HG03095 (cell line): Measurements from ENCODE around the gene GSDMA.

Source experiments
- ATAC-seq: cut with Tn5 transposase; IDR thresholded peaks from one replicate; pipeline ENCODE4 v1.9.1; 2021; ENCODE audit warnings: moderate library complexity; ENCODE audit not compliant: unreplicated experiment

GSDMA gene

DNA sequence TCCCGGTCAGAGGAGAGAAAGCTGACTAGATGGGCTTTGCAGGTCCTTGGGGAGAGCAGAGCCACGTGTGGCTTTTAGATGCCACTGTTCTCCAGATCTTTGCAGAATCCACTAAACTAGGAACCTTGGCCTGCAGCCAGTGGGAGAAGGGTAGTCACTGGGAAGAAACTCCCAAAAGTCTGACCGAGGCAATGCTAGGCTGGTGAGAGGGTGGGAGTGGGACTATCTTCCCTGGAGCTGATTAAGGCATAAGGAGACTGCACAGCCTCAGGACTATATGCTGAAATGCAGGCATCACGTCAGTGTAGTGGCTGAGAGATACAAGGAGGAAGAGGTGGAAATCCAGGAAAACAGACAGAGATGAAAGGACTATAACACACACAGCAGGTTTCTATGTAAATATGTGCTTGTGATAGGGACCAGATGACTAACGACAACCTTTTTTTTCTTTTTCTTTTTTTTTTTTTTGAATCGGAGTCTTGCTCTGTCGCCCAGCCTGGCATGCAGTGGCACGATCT, 2.2 kb upstream of the GSDMA start:
- ATAC-seq = no peak

DNA sequence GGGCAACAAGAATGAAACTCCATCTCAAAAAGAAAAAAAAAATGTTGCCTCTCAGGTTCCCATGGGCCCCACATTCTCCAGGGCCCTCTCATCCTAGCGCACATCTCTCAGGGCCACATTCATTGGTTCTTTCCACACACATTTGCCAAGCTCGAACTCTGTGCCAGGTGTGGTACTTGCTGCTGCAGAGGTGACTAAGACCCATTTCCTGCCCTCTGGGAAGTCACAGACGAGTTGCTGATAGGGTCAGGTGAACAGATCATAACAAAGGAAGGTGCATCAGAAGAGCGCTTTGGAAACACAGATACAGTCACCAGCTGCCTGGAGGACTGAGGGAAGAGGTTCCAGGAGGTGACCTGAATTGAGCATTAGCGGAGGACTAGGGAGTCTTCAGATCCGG, 1.0 kb downstream of the GSDMA start:
- ATAC-seq = no peak

DNA sequence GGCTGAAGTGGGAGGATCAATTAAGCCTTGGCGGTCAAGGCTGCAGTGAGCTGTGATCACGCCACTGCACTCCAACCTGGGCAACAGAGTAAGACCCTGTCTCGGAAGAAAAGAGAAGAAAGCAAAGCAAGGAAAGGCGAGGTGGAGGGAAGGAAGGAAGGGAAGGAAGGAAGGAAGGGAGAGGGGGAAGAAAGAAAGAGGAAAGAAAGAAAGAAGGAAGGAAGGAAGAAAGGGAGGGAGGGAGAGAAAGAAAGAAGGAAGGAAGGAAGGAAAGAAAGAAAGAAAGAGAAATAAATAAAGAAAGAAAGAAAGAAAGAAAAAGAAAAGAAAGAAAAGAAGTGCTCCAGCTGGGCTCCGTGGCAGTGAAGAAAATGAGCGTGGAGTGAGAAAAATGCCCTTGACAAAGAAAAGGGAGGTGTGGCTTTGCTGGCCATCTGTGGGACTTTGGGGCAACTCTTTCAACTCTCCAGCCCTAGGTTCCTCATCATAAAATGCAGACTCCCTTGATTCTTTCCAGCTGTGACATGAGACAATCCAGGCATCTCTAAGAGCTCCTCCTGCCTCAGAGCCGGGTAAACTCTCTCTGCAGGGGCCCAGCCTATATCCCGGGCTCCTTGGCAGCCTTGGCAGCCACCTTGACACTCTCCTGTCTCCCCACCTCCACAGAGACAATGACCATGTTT, 2.4 kb downstream of the GSDMA start:
- no peak for ATAC-seq

DNA sequence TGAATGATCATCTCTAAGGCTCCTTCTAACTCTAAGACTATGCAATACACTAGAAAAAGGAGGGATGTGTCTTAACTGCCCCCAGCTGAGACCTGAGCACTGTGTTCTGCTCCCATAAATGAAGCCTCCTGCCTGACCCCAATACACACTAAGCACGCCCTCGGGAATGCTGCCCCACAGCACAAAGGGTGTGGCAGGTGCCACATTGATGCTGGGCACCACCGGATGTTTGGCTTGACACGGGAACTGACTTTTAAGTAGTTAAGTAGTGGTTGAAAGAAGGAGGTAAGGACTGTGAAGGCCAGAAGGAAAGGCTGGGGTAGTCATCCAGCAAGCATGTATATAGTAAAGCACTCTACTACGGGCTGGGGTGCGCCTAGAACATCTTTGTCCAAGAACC, 4.0 kb downstream of the GSDMA start:
- ATAC-seq = no peak

DNA sequence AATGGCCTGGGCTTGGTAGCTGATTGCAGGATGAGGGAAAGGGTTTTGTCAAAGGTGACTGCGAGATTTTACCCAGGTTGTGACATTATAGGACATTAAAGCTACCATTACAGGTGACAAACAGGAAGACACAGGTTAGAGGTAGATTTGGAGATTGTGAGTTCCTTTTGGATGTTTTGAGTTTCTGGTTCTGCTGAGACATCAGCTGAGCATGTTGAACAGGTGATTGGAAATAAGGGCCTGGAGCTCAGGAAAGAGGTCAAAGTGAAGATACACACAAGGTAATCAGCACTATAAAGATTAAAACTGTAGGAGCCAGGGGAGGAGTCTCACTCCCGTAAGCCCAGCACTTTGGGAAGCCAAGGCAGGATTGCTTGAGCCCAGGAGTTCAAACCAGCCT, 6.0 kb downstream of the GSDMA start:
- ATAC-seq = no peak

DNA sequence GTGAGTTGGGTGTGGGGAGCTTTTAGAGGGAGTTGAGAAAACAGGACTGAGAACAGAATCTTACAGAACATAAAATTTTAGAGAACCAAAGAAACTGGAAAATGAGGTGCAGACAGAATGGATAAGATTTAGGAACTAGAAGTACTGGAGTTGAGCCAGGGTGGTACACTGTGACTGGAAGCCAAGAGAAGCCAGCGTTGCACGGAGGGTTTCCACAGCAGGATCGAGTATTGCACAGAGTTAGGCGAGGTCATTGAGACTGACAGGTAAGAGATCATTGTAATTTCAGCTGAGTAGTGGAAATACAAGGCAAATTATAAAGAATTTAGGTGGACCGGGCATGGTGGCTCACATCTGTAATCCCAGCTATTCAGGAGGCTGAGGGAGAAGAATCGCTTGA, 6.6 kb downstream of the GSDMA start:
- no peak for ATAC-seq

DNA sequence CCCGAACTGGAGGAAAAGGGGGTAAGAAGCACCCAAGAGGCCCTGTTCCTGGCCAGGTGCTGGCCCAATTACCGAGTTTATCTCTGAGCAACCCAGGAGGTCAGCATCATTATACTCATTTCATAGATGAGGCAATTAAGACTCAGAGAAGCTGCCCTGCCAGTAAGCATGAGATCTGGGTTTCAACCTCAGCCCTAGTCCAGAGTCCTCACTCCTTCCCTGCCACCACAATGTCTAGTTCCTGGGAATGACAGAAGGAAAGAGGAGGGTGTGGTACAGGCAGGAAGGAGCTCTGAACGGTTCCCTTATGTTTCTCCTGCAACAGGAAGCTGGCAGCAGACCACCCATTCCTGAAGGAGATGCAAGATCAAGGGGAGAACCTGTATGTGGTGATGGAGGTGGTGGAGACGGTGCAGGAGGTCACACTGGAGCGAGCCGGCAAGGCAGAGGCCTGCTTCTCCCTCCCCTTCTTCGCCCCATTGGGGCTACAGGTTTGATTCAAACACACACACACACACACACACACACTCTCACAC, 7.4 kb downstream of the GSDMA start:
- no peak for ATAC-seq

DNA sequence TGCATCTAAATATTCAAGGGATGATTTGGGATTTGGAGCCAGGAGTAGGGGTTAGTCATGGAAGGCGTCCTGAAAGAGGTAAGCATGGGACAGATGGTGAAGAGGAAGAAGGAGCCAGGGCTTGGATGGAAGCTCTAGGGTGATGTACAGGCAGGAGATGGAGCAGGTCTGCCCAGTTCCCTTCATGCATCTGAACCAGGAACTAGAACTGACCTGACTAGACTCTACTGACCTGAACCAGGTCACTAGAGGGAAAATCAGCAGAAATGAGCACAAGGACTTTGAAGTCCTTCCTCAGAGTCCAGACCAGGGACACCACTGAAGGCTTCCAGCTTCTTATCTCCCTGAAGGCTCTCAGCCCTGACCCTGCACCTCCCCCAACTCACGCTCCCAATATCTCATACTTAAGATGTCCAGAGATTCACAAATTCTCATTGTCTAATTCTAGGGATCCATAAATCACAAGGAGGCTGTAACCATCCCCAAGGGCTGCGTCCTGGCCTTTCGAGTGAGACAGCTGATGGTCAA, 8.3 kb downstream of the GSDMA start:
- no peak for ATAC-seq

DNA sequence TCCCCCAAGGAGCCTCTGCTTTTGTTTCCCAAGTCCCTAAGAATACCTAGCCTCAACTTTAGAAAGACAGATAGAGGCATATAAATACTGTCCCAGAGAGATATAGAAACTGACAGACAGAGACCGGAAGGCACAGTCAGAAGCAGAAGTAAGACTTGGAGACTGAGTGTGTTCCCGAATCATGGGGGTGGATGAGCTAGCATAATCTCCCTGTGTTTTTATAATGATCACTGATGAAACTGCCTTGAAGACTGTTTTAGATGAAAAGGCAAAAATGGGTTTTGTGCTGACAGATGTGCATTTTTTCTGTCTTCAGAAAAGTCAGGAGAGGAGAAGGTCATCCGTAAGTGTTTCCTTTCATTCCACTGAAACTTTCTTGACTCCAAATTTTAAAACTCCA, 9.5 kb downstream of the GSDMA start:
- no peak for ATAC-seq

DNA sequence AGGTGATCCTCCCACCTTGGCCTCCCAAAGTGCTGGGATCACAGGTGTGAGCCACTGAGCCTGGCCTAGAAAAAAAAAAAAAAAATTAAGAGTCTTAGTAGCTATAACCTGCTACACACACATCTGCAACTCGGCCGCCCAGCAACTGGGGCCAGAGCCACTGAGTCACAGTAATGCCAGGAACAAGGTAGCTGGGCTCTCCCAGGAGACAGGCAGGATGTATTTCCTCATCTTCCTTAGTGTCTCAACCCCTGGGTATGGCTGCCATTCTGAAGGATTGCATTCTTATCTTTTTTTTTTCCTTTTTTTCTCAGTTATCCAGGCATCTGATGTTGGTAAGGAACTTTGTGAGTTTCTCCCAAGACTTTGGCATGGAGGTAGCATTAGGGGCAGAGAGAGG, 10.7 kb downstream of the GSDMA start:
- ATAC-seq = no peak

DNA sequence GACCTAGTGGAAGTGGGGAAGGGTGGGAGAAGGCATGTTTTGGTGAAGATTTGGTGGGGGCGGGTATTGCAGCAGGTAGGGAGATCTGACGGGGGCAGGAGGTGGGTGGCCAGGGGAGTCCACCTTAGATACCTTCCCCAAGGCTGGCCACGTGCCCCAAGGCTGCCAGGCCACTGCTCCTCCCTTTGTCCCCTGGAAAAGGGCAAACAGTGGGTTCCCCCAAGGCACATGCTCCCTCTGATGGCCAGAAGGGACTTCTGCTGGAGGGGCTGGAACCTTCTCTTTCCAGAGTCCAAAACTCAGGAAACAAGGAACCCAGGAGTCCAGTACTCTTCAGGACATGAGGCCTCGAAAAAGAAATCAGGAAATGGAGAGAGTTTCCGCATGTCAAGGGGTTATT, 11.6 kb downstream of the GSDMA start:
- no peak for ATAC-seq

DNA sequence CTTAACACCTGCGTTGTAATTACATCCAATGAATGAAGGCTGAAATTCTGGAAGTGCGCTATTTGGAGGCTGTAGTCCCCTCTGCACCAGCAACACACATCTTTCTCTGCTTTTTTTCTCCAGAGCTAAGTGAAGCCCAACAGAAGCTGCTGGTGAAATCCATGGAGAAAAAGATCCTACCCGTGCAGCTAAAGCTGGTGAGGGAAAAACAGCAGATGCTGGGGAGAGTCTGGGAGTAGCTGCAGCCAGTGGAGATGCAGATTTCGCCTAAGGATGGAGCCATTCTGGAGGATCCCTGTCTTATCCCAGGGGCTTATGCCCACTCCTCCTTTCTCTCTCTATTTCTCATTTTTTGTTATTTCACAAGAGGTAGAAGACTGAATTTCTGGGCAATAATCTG, 13.0 kb downstream of the GSDMA start:
- no peak for ATAC-seq

DNA sequence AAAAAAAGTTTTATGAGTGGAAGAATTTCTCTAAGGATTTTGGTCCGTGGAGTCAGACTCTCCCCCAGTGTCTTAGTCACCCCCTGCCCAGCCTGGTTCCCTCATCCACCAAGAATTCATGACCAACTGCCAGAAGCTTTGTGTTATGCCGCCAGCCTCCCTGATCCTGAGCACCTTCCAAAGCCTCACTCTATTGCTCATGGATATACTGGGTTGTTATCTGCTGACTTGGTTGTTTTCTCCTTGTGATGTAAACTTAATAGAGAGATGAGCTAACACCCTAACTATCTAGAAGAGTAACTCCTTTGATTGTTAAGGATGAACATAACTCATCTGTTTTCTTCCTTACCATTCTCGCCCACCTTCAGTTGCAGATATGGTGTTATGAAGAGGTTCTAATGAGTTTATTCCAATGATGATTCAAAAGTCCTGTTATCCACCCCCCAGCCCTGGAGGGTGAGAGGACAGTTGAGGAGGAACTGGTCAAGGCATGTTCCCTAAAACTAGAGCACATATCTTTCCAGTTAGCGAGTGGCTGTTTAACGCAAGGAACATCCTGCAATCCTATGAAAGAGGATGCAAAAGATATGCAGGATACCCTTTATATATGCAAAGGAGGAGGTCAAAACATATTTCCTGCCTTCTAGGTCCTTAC, 16.3 kb downstream of the GSDMA start:
- no peak for ATAC-seq

DNA sequence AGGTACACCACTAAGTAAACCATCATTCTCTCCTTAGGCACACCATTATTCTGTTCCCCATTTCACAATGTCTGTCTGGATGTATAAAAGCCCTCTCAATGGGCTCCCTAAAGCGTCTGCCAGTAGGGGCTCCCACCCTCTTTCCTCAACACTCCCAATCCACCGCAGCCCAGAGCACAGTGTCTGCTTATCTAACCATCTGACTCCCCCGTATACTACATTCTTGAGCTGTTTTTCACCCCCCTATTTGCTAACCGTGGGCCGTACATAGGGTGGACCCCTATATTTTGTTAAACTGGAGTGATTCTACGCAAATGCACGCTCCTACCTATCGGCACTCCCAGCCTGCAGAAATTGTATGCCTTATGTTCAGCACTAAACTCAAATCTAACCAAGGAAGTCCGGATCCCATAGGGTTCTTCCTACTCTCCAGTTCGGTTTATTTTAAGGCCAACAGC, 17.1 kb downstream of the GSDMA start:
- ATAC-seq = peak; percentile 7

DNA sequence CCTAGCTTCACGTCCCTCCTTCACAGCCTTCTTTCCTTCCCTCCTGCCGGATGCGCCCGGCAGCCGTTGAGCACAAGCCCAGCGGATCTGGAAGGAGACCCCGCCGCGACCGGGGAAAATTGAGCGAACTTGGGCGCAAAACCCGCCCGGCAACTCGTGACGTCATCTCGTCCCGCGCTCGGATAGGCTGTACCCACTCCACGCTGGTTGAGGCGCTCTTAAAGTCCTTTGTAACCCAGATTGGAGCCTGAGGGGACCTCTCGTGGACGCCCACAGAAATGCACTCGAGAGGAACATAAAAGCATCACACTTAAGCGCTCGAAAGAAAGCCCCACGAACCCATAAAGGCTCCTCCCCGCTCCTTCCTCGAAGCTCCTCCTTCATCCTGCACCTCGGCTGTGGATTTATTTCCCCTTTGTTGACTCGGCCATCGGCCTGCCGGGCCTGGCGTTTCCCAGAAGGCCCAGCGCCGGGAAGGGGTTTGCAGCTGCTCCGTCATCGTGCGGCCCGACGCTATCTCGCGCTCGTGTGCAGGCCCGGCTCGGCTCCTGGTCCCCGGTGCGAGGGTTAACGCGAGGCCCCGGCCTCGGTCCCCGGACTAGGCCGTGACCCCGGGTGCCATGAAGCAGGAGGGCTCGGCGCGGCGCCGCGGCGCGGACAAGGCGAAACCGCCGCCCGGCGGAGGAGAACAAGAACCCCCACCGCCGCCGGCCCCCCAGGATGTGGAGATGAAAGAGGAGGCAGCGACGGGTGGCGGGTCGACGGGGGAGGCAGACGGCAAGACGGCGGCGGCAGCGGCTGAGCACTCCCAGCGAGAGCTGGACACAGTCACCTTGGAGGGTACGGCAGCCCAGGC, 17.8 kb downstream of the GSDMA start, which contains the start of gene PSMD3:
PSMD3 (plus strand) TSS at position 457 of the 856 bp plus-strand sequence; CDS start at position 621, 164 bp downstream.
- ATAC-seq = peak; percentile 88

DNA sequence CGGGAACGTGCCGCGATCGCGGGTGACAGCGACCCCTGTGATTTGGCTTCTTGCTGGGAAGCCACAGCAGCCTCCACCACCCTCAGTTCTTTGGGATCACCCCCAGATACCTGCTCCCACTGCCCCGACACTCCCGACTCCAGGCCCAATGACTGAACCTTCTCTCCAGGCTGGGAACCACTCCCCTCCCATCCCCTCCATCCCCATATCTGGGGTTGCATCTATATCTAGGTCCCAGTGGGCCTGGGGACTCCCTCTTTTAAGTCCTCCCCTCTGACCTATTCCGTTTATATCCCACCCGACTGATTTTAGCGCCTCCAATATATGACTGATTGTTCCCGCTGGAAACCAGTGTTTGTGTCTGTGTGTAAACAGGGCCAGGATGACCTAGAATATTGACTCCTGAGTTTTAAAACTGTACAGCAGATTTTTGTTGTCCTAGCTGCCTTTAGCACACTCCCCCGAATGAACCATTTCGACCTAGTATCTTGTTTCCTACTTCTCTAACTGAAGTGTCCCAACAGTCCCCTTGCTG, 18.5 kb downstream of the GSDMA start:
- no peak for ATAC-seq

DNA sequence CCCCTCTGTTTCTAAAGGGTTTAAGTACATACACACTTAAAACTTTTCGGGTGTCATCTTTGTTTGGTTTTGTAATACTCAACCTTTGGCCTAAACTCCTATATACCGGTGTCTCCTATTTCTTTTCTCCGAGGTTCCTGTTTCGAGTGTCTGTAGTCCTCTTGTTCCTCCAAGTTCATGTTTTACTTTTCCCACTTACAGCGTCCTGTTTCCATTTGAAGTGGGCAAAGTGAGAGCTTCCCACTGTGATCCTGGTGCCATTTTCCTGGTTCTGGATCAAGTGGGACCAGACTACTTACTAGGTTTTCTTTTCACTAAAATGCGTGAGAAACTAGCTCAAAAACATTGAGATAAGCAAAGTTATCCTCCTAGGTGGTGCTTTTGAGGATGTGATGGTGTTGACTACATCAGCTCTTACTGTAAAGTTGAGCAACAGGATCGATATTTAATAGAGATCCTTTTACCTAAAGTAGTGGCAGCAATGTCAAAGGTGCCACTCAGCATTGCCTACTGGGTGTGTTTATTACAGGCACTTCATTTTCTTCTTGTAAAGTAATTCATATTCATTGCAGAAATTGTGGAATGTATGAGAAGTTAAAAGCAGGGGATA, 19.1 kb downstream of the GSDMA start:
- ATAC-seq = no peak

DNA sequence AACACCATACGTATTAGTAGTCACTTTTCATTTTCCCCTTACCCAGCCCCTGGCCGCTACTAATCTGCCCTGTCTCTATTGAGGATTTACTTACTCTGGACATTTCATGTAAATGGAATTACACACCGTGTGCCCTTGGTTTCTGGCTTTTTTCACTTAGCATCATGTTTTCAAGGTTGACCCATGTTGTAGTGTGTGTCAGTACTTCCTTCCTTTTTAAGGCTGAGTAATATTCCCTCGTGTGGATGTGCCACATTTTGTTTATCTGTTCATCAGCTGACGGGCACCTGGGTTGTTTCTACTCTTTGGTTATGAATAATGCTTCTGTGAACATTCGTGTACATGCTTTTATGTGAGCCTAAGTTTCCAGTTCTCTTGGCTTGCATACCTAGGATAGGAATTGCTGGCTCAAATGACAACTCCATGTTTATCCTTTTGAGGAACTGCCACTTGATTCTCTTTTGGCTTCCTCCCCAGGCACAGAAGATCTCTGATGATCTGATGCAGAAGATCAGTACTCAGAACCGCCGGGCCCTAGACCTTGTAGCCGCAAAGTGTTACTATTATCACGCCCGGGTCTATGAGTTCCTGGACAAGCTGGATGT, 25.5 kb downstream of the GSDMA start:
- no peak for ATAC-seq

DNA sequence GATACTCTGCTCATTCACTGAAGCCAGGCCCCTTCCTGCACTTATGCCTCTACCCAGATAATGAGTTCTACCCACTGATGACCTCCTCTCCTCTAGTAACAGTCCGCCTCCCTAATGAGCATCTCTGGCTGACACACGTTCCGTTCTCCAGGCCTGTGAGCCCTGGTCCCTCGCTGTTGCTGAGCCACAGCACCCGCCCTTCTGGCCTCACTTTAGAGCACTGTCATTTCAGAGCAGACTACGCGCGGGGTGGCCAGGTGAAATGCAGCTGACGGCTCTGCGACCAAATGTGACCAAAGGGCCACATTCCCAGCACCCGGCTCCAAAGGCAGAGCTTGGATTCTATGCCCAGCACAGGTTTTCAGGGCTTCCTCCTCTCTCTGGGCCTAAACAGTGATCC, 31.6 kb downstream of the GSDMA start:
- no peak for ATAC-seq

DNA sequence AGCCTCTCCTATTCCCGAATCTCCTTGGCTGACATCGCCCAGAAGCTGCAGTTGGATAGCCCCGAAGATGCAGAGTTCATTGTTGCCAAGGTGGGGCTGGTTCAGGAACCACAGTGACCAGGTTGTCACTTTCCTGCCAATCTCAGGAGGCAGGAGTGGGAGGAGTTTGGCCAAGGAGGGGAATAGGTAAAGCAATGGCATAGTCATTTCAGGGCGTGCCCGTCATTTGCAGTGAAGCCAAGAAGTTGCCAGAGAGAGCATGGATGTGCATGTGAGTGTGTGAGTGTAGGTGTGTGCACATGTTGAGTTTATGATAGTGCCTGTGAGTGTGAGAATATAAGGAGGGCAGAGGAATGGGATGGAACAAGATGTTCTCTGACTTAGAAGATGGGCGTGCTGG, 32.6 kb downstream of the GSDMA start:
- ATAC-seq = no peak
